ENCODE data around the gene HTR7. TPM values are rescaled to one million over a fixed set of nuclear protein-coding genes. Genes with fewer than 3 reads are reported as not detected.

HTR7 gene
- total RNA-seq, 1 donor = 0.86 TPM

- no peak for DNase-seq (ENCODE audit: low read depth)
- TF ChIP-seq, protein P1, sequence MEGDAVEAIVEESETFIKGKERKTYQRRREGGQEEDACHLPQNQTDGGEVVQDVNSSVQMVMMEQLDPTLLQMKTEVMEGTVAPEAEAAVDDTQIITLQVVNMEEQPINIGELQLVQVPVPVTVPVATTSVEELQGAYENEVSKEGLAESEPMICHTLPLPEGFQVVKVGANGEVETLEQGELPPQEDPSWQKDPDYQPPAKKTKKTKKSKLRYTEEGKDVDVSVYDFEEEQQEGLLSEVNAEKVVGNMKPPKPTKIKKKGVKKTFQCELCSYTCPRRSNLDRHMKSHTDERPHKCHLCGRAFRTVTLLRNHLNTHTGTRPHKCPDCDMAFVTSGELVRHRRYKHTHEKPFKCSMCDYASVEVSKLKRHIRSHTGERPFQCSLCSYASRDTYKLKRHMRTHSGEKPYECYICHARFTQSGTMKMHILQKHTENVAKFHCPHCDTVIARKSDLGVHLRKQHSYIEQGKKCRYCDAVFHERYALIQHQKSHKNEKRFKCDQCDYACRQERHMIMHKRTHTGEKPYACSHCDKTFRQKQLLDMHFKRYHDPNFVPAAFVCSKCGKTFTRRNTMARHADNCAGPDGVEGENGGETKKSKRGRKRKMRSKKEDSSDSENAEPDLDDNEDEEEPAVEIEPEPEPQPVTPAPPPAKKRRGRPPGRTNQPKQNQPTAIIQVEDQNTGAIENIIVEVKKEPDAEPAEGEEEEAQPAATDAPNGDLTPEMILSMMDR (IDR thresholded peaks at IDR 0.05; ENCODE audit: insufficient read depth, low read depth, low read length) = no peak
- no peak overlapping the region for H3K4me3 ChIP-seq (ENCODE audit: low read depth, low read length)
These were observed 73.1 kb downstream of the HTR7 start for GRCh38 chr10:90784771-90785170.

- TF ChIP-seq, protein P1 (IDR thresholded peaks at IDR 0.05; ENCODE audit: insufficient read depth, low read depth, low read length) = no peak
- no peak overlapping the region for H3K4me3 ChIP-seq (ENCODE audit: low read depth, low read length)
- DNase-seq (ENCODE audit: low read depth) = no peak
These were observed 77.4 kb downstream of the HTR7 start for GRCh38 chr10:90780488-90780887.

DNA sequence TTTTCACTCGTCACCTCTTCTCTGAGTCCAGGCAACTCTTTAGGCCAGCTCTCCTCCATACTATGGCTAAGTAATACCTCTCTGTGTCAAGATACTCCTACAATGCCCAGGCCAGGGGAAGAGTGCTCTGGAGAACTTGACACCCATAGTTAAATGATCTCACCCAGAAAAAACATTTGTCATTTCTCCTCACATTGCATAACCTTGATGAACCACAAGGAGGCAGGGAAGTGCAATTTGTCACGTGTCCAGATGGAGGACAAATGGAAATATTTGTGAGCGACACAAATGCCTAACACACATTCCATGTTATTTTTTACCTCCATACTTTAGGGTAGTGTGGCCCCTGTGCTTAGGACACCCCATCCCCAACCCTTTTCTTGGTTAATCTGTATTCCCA is 78.3 kb downstream of the HTR7 start:
- H3K4me3 ChIP-seq (ENCODE audit: low read depth, low read length) = no peak overlapping the region
- TF ChIP-seq, protein P1 (IDR thresholded peaks at IDR 0.05; ENCODE audit: insufficient read depth, low read depth, low read length) = peak; percentile 45
- no peak for DNase-seq (ENCODE audit: low read depth)

DNA sequence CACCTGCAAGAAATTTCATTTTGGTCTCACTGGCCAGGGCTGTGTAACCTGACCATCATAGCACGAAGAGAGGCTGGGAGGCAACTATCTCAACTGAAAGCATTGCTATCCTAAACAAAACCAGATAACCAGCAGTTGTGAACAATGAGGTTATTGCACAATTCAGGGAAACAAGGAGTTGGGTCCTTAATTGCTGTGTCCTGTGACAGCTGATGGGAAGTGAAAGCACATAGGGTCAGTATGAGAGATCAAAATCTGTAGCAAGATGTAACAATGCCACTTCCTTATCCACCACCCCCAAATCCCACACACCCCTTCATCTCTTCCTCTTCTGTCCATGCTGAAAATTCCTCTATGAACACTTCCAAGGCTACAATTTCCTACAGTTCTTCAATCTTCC is 80.2 kb downstream of the HTR7 start:
- DNase-seq (ENCODE audit: low read depth) = no peak
- no peak overlapping the region for H3K4me3 ChIP-seq (ENCODE audit: low read depth, low read length)

GRCh38 chr10:90775351-90776028 is 82.3 kb downstream of the HTR7 start:
- DNase-seq (ENCODE audit: low read depth) = no peak
- TF ChIP-seq, protein P1 (IDR thresholded peaks at IDR 0.05; ENCODE audit: insufficient read depth, low read depth, low read length) = no peak

More for the DNA sequence above, 80.2 kb downstream of the HTR7 start:
- TF ChIP-seq, protein P1 (IDR thresholded peaks at IDR 0.05; ENCODE audit: insufficient read depth, low read depth, low read length) = no peak

GRCh38 chr10:90769946-90770841 is 87.6 kb downstream of the HTR7 start:
- DNase-seq (ENCODE audit: low read depth) = no peak
- H3K4me3 ChIP-seq (ENCODE audit: low read depth, low read length) = no peak overlapping the region
- TF ChIP-seq, protein P1 (IDR thresholded peaks at IDR 0.05; ENCODE audit: insufficient read depth, low read depth, low read length) = no peak

More at GRCh38 chr10:90775351-90776028, 82.3 kb downstream of the HTR7 start:
- no peak overlapping the region for H3K4me3 ChIP-seq (ENCODE audit: low read depth, low read length)
